Measurements from ENCODE around the gene SCN5A.

The SCN5A gene

DNA sequence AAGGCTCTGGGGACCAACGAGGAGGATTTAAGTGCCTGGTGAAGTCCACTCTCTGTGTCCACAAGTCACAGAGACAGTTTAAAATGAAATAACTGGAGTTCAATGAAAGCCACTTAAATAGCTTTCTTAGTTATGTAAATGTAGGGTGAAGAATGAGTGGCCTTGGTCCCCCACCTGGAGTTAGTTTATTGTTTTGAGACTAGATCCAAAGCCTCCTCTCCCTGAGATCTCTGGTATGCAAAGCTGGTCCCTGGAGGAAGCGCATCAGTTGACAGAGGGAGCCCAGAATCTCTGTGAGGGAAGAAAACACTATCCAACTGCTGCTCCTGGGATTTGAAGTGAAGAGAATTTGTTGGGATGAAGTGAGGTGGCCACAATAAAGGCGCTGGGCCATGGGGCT, 112.8 kb downstream of the SCN5A start:
- intact Hi-C loops (cut with DNase I), result no loop called here
- peak in 1 of 42 donors; percentile 16 for DNase-seq

DNA sequence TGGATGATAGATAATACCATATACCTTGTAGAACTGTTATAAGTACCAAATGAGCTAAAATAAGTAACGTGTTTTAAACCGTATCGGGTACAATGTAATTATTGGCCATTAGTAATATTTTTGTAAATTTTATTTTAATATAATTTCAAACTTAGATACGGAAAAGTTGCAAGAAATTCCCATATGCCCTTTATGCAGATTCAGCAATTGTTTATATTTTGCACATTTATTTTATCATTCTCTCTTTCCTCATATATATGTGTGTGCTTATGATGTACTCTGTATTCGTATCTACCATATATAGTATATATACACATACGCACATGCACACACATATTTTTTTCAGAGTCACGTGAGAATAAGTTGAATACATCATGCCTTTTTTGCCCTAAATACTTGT, 114.9 kb downstream of the SCN5A start:
- intact Hi-C loops (cut with DNase I), result no loop called here
- DNase-seq, result no peak

DNA sequence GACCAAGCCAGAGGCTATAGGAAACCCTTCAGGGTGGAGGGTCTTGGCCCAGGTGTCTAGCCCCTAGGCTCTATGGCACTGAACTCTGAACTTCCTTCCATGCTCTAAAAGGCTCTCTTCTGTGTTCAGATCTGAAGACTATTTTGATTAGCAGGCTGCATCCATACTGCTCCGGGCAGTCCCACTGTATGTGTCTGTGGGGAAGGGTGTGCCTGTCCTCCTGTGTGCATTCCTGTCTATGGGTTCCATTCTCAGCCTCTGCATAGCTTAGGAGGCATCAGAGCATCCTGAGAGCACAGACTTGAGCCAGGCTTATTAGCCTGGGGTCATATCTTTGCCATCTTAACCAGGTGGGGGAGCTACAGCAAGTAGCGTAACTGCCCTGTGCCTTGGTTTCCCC, 115.3 kb downstream of the SCN5A start:
- no peak for DNase-seq
- intact Hi-C loops (cut with DNase I), result no loop called here

DNA sequence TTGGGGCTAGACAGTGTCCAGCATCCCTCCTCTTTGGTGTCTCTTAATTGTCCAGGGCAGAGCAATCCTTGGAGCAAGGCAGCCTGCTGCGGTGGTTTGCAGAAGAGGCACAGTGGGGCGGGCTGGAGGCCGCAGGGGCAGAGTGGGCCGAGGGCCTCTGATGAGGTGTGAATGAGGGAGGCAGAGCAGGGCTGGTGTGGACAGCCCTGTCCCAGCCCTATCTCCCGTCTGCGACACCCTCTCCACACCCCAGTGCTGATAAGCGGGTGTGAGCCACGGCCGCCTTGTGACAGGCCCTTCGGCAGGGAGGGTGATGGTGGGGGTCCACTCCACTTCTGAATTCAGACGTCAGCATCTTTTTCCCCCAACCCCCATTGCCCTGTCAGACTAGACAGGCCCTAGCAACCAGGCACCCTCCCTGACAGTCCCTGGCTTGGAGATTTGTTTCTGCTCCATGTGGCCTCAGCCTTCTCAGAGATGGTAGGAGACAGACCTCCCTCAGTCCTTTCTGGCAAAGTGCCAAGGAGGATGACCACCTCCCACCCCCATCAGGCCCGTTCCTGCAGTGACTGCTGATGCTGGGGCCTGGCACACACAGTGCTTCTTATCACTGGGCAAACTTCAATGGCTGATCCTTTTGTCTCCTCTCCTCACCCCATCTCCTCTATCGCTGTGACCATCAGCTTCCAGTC, 116.1 kb downstream of the SCN5A start:
- intact Hi-C loops (cut with DNase I), result no loop called here
- DNase-seq, result no peak

DNA sequence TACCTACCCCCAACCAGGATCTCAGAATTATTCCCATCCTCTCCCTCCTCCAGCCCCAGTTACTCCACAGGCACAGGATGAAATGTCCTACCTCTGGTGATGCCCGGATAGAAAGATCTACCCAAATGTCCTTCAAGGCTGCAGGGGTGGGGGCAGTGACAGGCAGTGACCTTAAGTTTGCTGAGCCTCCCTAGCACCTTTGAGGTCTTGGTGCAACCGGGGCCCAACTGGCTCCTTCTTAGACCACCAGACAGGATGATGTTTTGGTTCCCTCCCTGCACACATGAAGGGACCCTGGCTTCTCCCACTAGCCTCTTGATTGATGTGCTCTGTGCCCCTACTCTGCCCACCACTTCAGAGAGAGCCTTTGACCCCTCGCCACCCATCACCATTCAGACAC, 117.0 kb downstream of the SCN5A start:
- no peak for DNase-seq

DNA sequence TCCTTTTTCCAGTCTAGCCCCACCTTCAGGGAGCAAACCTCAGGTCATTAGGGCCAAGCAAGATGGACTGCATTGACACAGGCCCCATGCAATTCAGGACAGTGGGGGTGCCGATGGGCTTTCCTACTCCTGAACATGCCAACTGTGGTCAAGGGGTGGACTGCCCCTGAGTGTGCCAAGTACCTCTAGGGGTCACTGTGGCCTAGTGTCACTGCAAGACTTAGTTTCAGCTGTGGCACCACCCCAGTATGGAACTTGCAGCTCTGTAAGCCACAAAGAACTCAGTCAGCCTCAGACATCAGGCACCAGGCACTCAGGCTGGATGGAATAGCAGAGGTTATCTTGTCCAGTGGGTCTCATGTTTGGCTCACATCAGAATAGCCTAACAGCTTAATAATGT, 121.0 kb downstream of the SCN5A start:
- no peak for DNase-seq
- intact Hi-C loops (cut with DNase I), result no loop called here

More for the DNA sequence above, 117.0 kb downstream of the SCN5A start:
- intact Hi-C loops (cut with DNase I), result no loop called here

DNA sequence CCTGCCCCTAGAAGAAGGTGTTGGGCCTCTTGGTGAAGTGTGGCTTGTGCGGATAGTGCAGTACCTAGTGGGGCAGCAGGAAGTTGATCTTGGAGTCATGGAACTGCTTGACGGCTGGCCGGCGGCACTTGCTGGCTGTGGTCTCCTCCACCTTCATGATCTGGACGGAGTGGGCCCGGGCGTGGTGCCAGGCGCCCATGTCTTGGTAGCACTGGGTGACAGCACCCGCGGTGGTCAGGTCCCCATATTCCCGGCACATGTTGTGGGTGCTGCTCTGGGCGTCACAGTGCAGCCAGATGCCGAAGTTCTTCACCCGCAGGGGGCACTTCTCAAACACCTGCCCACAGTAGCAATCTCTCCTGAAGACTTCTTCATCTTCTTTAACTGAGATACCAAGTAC, 122.7 kb downstream of the SCN5A start:
- DNase-seq, result no peak
- intact Hi-C loops (cut with DNase I), result no loop called here

DNA sequence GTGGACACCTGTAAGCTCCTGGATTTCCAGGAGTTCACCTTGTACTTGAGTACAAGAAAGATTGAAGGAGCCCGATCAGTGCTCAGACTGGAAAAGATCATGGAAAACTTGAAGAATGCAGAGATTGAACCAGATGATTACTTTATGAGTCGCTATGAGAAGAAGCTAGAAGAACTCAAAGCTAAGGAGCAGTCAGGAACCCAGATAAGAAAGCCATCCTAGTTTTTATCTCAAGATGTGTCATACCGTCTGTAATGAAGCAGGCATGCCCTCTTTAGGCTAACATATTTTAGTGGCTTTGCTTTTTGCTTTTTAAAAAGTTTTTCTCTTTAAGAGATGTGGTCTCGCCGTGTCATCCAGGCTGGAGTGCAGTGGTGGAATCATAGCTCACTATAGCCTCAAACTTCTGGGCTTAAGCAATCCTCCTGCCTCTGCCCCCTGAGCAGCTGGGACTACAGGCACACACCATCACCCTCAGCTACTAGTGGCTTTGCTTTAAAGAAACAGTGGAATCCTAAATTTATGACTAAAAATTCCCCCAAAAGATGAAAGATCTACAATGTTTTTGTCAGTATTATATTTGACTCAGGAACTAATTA, 125.2 kb downstream of the SCN5A start:
- intact Hi-C loops (cut with DNase I), result loop anchor here (5.0 kb wide), 1 partner anchor 128 kb away; no protein-coding TSS in a partner anchor
- no peak for DNase-seq

DNA sequence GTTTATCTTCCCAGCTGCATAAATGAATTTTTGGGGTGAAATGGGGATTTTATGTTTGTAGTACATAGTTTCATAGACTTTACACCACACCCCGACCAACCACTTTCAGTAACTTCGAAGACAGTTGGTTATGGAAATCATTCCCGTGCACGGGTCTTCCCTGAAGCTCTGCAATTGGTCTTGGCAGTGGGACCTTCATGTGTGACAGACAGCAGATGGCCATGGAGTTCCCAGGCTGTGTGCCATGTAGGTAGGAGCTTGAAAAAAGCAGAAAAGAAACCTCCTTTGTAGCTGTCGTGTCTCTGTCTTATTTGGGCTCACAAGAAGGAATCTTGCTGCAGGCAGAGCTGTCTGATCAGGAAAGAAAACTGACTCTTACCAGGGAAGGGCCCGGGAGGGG, 127.5 kb downstream of the SCN5A start:
- no peak for DNase-seq
- intact Hi-C loops (cut with DNase I), result loop anchor here (5.0 kb wide), 1 partner anchor 130 kb away; no protein-coding TSS in a partner anchor

DNA sequence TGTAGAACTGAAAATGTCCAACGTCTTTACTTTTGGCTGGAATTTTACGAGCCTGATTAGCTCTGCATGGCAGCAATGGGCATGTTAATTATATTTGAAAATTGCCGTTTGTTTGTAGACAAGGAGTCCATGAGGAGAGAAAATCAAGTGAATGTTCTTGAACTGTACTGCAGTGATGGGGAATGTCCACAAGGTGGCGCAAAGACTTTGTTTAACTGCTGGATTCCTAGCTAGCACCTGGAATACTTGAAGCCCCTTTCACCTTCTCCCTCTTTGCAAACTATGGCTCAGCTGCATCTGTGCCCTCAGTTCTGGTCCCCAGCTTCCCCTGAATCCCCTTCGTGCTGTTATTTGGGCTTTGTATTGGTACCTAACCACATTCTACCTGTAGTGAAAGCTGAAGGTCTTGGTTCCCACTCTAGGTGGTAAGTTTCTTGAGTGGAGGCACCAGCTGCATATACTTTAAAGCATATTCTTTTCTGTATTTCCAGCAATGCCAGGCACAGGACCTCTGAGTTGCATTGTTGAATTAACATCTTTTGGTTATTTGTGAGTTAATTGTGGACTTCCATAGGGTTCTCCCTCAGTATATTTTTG, 128.0 kb downstream of the SCN5A start:
- intact Hi-C loops (cut with DNase I), result loop anchor here (5.0 kb wide), 1 partner anchor 131 kb away; no protein-coding TSS in a partner anchor
- DNase-seq, result peak in 40 of 42 donors; percentile 33 to 89 (median 73)

DNA sequence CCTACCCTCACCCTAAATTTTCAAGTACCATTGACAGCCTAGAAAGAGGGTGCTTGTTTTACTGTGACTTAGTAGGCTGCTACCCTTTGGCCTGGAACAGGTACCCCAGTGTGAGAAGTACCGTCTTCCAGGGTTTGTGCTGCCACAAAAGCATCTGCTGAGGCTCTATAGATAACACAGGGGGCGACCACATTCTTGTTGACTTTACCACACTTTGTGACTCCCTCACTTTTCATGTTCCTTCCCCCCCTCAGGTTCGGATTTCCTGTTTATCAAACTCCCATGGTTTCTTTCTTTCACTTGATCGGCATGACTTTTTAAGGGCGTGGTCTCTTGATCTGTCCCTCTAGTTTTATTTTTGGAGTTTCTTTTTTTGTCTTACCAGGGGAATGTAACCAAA, 129.8 kb downstream of the SCN5A start:
- no peak for DNase-seq
- intact Hi-C loops (cut with DNase I), result loop anchor here (5.0 kb wide), 1 partner anchor 133 kb away; no protein-coding TSS in a partner anchor

DNA sequence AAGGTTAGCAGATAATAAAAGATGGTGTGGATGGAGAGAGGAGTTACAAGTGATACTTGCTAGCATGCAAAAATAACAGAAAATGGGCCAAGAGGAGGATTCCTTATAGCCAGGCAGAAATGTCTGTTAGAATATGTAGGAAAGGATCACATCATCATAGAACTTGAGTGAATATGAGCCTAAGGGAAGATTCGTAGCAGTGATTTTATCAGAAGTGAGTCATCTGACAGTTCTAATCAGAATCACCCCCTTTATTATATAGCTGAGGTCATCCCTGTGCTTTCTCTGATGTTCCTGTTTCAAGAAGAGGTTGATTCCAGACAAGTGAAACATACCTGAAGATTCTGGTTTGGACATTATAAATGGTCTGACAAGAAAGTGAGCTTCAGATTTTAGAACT, 130.5 kb downstream of the SCN5A start:
- no peak for DNase-seq
- intact Hi-C loops (cut with DNase I), result no loop called here

DNA sequence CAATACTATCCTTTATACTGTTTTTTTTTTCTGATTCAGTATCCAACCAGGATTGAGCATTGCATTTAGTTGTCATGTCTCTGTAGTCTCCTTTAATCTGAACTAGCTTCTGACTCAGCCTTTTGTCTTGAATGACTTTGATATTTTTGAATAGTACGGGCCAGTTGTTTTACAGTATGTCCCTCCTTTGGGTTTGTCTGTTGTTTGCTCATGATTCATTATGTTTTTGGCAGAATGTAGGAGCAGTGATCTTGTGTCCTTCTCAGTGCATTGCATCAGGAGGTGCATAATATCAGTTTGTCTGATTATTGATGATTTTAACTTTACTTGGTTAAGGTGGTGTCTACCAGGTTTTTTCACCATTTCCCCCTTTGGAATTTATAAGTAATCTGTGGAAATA, 132.8 kb downstream of the SCN5A start:
- intact Hi-C loops (cut with DNase I), result no loop called here
- DNase-seq, result no peak

DNA sequence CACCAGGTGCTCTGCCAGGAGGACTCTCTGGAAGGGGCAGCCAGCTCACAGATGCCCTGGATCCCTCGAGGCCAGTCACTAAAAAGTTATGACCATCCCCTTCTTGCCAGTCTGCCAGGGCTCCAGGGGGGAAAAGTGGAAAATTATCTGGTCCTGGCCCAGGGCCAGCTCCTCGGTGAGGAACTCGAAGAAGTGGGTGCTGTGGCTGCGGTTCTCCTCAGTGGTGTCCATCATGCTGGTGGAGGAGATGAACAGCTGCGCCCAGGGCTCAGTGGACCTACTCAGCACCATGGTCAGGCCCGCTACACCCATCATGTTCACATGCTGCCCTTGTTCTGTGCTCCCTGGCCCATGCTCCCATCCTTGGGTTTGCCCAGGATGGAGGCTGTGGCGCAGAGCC, 134.1 kb downstream of the SCN5A start:
- intact Hi-C loops (cut with DNase I), result no loop called here
- DNase-seq, result no peak

DNA sequence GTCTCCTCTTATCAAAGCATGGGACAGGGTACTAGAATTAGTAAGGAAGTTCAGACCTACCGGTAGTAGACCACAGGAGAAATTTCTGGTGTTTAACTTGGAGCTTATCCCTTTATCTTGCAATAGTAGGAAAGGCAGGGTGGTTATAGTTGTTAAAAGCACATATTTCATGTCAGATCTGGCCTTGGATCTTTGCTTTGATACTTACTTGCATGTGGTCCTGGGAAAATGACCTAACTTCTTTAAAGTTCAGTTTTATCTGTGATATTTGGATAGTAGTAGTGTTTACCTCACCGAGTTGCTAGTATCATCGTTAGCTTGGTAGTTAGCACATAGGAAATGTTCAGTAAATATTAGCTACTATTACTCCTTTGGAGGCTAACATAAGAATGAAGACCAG, 137.9 kb downstream of the SCN5A start:
- intact Hi-C loops (cut with DNase I), result no loop called here
- DNase-seq, result no peak

DNA sequence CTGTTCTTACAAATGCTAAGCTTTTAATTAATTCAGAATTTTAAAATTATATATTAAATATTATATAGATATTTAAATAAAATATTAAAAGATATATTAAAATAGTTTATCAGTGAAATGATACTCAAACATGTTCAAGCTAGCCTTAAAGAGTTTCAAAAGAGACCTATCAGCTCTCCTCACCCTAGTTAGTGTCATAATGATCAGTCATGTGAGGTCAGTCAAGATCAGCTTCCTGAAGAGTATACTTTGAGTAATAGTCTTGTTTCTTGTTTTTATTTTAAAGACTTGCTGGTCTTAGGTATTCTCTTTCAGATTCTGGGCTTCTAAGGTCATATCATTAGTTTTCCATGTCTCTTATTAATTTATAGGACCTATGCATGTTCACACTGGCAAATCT, 138.9 kb downstream of the SCN5A start:
- intact Hi-C loops (cut with DNase I), result no loop called here
- no peak for DNase-seq

DNA sequence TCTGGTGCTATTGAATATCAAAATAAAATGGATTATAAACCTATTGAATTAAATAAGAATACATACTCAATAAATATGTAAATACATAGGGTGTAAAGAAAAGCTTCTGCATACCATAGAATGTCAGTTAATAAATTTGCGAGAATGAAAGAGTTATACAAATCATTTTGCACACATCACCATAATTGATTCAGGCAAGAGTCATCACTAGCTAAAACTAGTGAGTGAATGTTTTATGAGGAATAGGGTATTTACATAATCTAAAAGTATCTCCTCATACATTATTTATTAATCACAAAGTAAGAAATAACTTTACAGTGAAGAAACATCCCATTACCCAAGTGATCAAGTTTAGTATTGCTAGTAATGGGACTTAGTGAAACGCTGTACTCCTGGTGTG, 139.8 kb downstream of the SCN5A start:
- intact Hi-C loops (cut with DNase I), result no loop called here
- DNase-seq, result no peak

DNA sequence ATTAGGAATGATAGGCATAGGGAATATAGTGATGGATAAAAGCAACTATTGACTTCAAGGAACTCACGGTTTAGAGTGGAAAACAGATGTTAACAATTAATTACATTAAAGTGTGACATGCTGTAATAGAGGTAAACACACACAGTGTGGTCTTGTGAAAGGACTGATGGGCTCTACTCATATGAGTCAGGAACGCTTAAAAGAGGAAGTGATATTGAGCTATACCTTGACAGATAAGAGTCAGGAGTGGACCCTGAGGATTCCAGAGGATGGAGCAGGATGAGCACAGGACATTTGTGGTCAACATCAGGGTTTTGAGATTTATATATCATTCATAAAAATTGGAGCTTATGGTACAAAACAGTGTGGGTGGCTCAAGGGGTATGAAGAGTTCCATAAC, 142.4 kb downstream of the SCN5A start:
- no peak for DNase-seq
- intact Hi-C loops (cut with DNase I), result no loop called here

DNA sequence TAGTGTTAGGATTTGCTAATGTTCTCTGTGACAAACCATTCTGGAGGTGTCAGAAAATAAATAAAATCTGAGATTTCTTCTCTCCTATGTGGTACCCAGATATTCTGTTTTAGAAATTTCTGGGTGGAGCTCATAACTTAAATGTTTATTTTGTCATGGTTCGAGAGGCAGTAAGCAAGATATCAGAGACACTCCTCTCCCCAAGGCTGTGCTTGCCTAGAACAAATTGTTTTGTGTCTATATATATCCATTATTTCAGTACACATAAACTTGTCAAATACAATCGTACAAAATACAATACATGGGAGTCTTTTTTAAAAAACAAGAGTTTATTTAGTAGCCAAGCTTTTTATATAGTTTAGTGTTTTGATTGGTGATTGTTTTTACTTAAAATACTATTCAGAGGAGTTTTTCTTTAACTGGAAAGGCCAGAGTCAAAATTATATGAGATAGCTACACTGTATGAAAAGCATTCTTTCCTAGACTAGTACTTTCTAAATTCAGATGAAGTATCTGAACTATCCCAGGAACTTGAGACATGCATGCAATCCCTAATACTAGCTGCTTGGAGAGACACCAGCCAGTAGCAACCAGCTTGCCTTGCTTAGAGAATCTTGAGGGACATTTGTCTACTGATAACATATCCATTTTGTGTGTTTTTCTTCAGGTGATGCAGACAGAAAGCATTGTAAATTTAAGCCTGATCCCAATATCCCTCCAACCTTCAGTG, 148.6 kb downstream of the SCN5A start:
- DNase-seq, result no peak
- intact Hi-C loops (cut with DNase I), result no loop called here

All from head of caudate nucleus (tissue), 42 donors.